IMR-90 (cell line): ENCODE results near the gene CEP97. TPM values are rescaled to one million over a fixed set of nuclear protein-coding genes. Genes with fewer than 3 reads are reported as not detected.

ENCODE experiments used
- ATAC-seq: fragments of 200-7000 bp; cut with Tn5 transposase; 2 replicates; pipeline ENCODE4 v1.9.1; 2020; ENCODE audit warnings: low read depth, mild to moderate bottlenecking, moderate library complexity
- BruUV-seq: library from RNA; stranded (reverse); fragments of 400-500 nt; replicated peaks from 2 replicates; lab custom pipeline; 2021; lab: Mats Ljungman, UMichigan
- CTCF ChIA-PET: fragments of 300-600 bp; formaldehyde crosslinking; extraction: SDS; loops from one replicate; lab custom pipeline; 2021; ENCODE audit warnings: antibody characterized with exemption; lab: Yijun Ruan, JAX
- POLR2A ChIA-PET: fragments of 300-600 bp; sonication (Branson Sonifier 250); formaldehyde crosslinking; loops from one replicate; lab custom pipeline; 2022; ENCODE audit warnings: antibody characterized with exemption; ENCODE audit not compliant: unreplicated experiment; lab: Charles Lee
- DNase-seq: peaks from one replicate; pipeline ENCODE4 v3.0.0; 2013
- H2AFZ ChIP-seq: replicated peaks from 2 replicates; pipeline ENCODE3; 2013; ENCODE audit warnings: low read length, mild to moderate bottlenecking; ENCODE audit not compliant: poor library complexity
- H2AK5ac ChIP-seq: 2 replicates; pipeline ENCODE4 v1.6.1; 2013; ENCODE audit warnings: low read depth, low read length, inconsistent platforms
- H2AK9ac ChIP-seq: replicated peaks from 2 replicates; pipeline ENCODE3; 2013; ENCODE audit warnings: mild to moderate bottlenecking, low read depth, low read length, moderate library complexity; ENCODE audit not compliant: poor library complexity
- H2BK120ac ChIP-seq: 2 replicates; pipeline ENCODE4 v1.6.1; 2013; ENCODE audit warnings: low read depth, low read length, inconsistent platforms
- H2BK15ac ChIP-seq: 3 replicates; pipeline ENCODE4 v1.6.1; 2013; ENCODE audit warnings: low read depth, low read length, inconsistent platforms
- H2BK20ac ChIP-seq: 2 replicates; pipeline ENCODE4 v1.6.1; 2013; ENCODE audit warnings: low read depth, mild to moderate bottlenecking, inconsistent platforms, low read length, moderate library complexity
- H2BK5ac ChIP-seq: 2 replicates; pipeline ENCODE4 v1.6.1; 2013; ENCODE audit warnings: mild to moderate bottlenecking, low read depth, low read length, inconsistent platforms; ENCODE audit not compliant: poor library complexity, severe bottlenecking
- H3K14ac ChIP-seq: replicated peaks from 2 replicates; pipeline ENCODE4 v1.6.1; 2013; ENCODE audit warnings: low read depth, low read length, inconsistent platforms
- H3K18ac ChIP-seq: 2 replicates; pipeline ENCODE4 v1.6.1; 2013; ENCODE audit warnings: low read depth, low read length, control low read depth
- H3K23ac ChIP-seq: 2 replicates; pipeline ENCODE4 v1.6.1; 2013; ENCODE audit warnings: low read depth, low read length, inconsistent platforms
- H3K27ac ChIP-seq: 2 replicates; pipeline ENCODE4 v1.5.1; 2013; ENCODE audit warnings: mild to moderate bottlenecking, control low read depth, low read length; ENCODE audit not compliant: insufficient read depth
- H3K27me3 ChIP-seq: 2 replicates; pipeline ENCODE4 v1.6.1; 2013; ENCODE audit warnings: low read length; ENCODE audit not compliant: control insufficient read depth, insufficient read depth
- H3K36me3 ChIP-seq: 2 replicates; pipeline ENCODE4 v1.6.1; 2013; ENCODE audit warnings: low read length, mixed read lengths; ENCODE audit not compliant: control insufficient read depth, insufficient read depth
- H3K4ac ChIP-seq: 2 replicates; pipeline ENCODE4 v1.6.1; 2013; ENCODE audit warnings: low read depth, low read length, inconsistent platforms
- H3K4me1 ChIP-seq: 2 replicates; pipeline ENCODE4 v1.6.1; 2013; ENCODE audit warnings: low read length, mixed read lengths; ENCODE audit not compliant: control insufficient read depth, insufficient read depth
- H3K4me2 ChIP-seq: 2 replicates; pipeline ENCODE4 v1.6.1; 2013; ENCODE audit warnings: low read depth, mild to moderate bottlenecking, control low read depth, low read length, moderate library complexity
- H3K4me3 ChIP-seq: 2 replicates; pipeline ENCODE4 v1.5.1; 2013; ENCODE audit warnings: low read depth, mild to moderate bottlenecking, control low read depth, low read length, moderate library complexity; ENCODE audit not compliant: insufficient read depth
- H3K56ac ChIP-seq: 2 replicates; pipeline ENCODE4 v1.6.1; 2013; ENCODE audit warnings: low read length, inconsistent platforms; ENCODE audit not compliant: insufficient read depth; ENCODE audit errors: extremely low read depth
- H3K79me1 ChIP-seq, 2 experiments: 2 replicates each; pipeline ENCODE4 v1.6.1; 2013; ENCODE audit warnings: low read length in 2 of 2, inconsistent platforms in 1 of 2, low read depth in 1 of 2
- H3K9ac ChIP-seq: 2 replicates; pipeline ENCODE4 v1.6.1; 2013; ENCODE audit warnings: low read depth, low read length, control low read depth
- H3K9me1 ChIP-seq: 2 replicates; pipeline ENCODE4 v1.6.1; 2013; ENCODE audit warnings: low read length, inconsistent platforms; ENCODE audit not compliant: insufficient read depth
- H3K9me3 ChIP-seq: 2 replicates; pipeline ENCODE4 v1.6.1; 2013; ENCODE audit warnings: low read length; ENCODE audit not compliant: control insufficient read depth, insufficient read depth
- H4K20me1 ChIP-seq: 2 replicates; pipeline ENCODE4 v1.6.1; 2013; ENCODE audit warnings: low read length, inconsistent platforms; ENCODE audit not compliant: insufficient read depth
- H4K5ac ChIP-seq: 2 replicates; pipeline ENCODE4 v1.6.1; 2013; ENCODE audit warnings: mild to moderate bottlenecking, low read depth, low read length, control low read depth
- H4K8ac ChIP-seq, 2 experiments: 2 replicates each; pipeline ENCODE4 v1.6.1; 2013; ENCODE audit warnings: low read depth in 2 of 2, low read length in 2 of 2, control low read depth in 1 of 2, inconsistent platforms in 1 of 2
- H4K91ac ChIP-seq: 2 replicates; pipeline ENCODE4 v1.6.1; 2013; ENCODE audit warnings: low read depth, low read length, inconsistent platforms; ENCODE audit not compliant: insufficient read depth
- CEBPB ChIP-seq: IDR thresholded peaks from 2 replicates; pipeline ENCODE4 v1.6.1; 2012; ENCODE audit warnings: low read depth, low read length, improper control_type of control experiment
- CHD1 ChIP-seq: IDR thresholded peaks from 2 replicates; pipeline ENCODE4 v1.6.1; 2012; ENCODE audit warnings: low read depth, low read length, improper control_type of control experiment
- FOS ChIP-seq: fragments of 150-350 bp; IDR thresholded peaks from 2 replicates; pipeline ENCODE4 v1.6.1; 2016; ENCODE audit warnings: low read depth, low read length
- MXI1 ChIP-seq: IDR thresholded peaks from 2 replicates; pipeline ENCODE4 v1.6.1; 2012; ENCODE audit warnings: low read depth, mild to moderate bottlenecking, low read length, moderate library complexity, borderline replicate concordance
- NFE2L2 ChIP-seq: fragments of 150-350 bp; IDR thresholded peaks from 2 replicates; pipeline ENCODE4 v1.6.1; 2016; ENCODE audit warnings: low read depth, mild to moderate bottlenecking, low read length
- POLR2A ChIP-seq: IDR thresholded peaks from 2 replicates; pipeline ENCODE4 v1.6.1; 2012; ENCODE audit warnings: mild to moderate bottlenecking, low read depth, low read length
- RAD21 ChIP-seq: IDR thresholded peaks from 2 replicates; pipeline ENCODE4 v1.6.1; 2012; ENCODE audit warnings: low read length, improper control_type of control experiment
- RCOR1 ChIP-seq: IDR thresholded peaks from 2 replicates; pipeline ENCODE4 v1.6.1; 2012; ENCODE audit warnings: mild to moderate bottlenecking, low read length, improper control_type of control experiment; ENCODE audit not compliant: insufficient replicate concordance
- RFX5 ChIP-seq: IDR thresholded peaks from 2 replicates; pipeline ENCODE4 v1.8.0; 2012; ENCODE audit warnings: low read depth, mild to moderate bottlenecking, low read length, moderate library complexity
- SMC3 ChIP-seq: fragments of 150-350 bp; IDR thresholded peaks from 2 replicates; pipeline ENCODE4 v1.6.1; 2016; ENCODE audit warnings: low read depth, mild to moderate bottlenecking, antibody characterized with exemption, low read length, moderate library complexity
- dilution Hi-C: fragments of 300-500 bp; cut with HindIII; formaldehyde crosslinking; loops from one replicate; pipeline ENCODE4 v1.14.3; 2018; ENCODE audit warnings: low sequenced_read_pairs; ENCODE audit not compliant: unreplicated experiment
- in situ Hi-C: fragments of 300-500 bp; cut with MboI; formaldehyde crosslinking; loops from 3 replicates; pipeline ENCODE4 v1.14.3; 2019; ENCODE audit warnings: low sequenced_read_pairs, inconsistent platforms, mixed read lengths
- intact Hi-C: fragments of 100-400 bp; cut with micrococcal nuclease; formaldehyde crosslinking; loops from 2 replicates; pipeline ENCODE4 v1.10.0; 2022
- polyA plus RNA-seq, 3 experiments: library from polyadenylated mRNA; depleted of rRNA; stranded (reverse); fragments of >200 nt; gene quantifications; 2 replicates each; pipeline ENCODE4 v1.2.3, GENCODE V29; 2012; ENCODE audit warnings: low replicate concordance in 1 of 3
- total RNA-seq: library from RNA; depleted of rRNA; stranded (reverse); fragments of >200 nt; gene quantifications from 2 replicates; pipeline ENCODE4 v1.2.3, GENCODE V29; 2012
- TF ChIP-seq, protein P1 (sequence below): fragments of 150-350 bp; IDR thresholded peaks from 2 replicates; pipeline ENCODE4 v1.6.1; 2016; ENCODE audit warnings: low read depth, mild to moderate bottlenecking, low read length, moderate library complexity, borderline replicate concordance

The CEP97 gene
- total and polyA plus RNA-seq, 2 of the 4 experiments (the other 2 are of a cell fraction), result 2.0 to 21.9 TPM

DNA sequence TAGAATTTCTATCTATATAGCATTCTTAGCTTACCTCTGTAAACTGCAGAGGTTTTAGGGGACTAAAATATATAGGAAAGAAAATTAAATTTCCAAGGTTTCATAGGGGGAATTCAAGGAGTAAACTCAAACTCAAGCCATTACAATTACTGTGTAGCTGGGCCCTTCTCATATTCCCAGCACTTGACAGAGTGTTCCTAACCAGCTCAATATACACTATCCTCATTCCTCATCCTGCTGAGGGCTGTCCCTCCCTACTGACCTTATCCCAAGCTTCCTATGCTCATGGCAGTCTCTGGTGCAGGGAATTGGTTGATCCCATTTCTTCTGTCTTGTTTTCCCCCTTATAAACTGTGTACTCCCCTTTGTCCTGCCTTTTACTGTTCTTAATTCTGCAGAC is 88.5 kb downstream of the CEP97 start:
- CTCF ChIA-PET, result interaction anchor here (0.6 to 2.8 kb wide), 4 partner anchors 10 to 416 kb away, joined by 3 to 15 read pairs (median 8); no protein-coding TSS in a partner anchor
- no peaks in the 10 kb centered on the region for H4K20me1 ChIP-seq
- no peak overlapping the region for H2AK9ac ChIP-seq
- TF ChIP-seq RFX5 (no peak), RCOR1 (no peak), RAD21 (no peak), NFE2L2 (no peak), SMC3 (no peak), MXI1 (no peak), FOS (no peak), CEBPB (no peak), POLR2A (no peak), CHD1 (no peak)
- TF ChIP-seq, protein P1, sequence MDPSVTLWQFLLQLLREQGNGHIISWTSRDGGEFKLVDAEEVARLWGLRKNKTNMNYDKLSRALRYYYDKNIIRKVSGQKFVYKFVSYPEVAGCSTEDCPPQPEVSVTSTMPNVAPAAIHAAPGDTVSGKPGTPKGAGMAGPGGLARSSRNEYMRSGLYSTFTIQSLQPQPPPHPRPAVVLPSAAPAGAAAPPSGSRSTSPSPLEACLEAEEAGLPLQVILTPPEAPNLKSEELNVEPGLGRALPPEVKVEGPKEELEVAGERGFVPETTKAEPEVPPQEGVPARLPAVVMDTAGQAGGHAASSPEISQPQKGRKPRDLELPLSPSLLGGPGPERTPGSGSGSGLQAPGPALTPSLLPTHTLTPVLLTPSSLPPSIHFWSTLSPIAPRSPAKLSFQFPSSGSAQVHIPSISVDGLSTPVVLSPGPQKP, result no peak
- no peak overlapping the region for H2BK120ac ChIP-seq
- peaks cover 2% of the 10 kb centered on the region; the same call in 1 of the 2 replicates for H3K4me1 ChIP-seq
- H3K36me3 ChIP-seq, result peaks cover 5% of the 10 kb centered on the region
- no peak overlapping the region for H3K4me3 ChIP-seq
- DNase-seq, result no peak
- H4K5ac ChIP-seq, result no peak overlapping the region
- intact Hi-C loops, result loop anchor here (1.0 to 5.0 kb wide), 3 partner anchors 39 to 720 kb away; no protein-coding TSS in a partner anchor
- BruUV-seq, result no TSS peak
- no peak overlapping the region for H3K18ac ChIP-seq
- H3K27ac ChIP-seq, result no peak overlapping the region
- H4K91ac ChIP-seq, result no peak overlapping the region
- H2AFZ ChIP-seq, result no peak overlapping the region
- dilution Hi-C loops, result no loop called here
- 0 out of 2 replicates have a peak overlapping the region, but pooled peaks have one; percentile 2 for H2AK5ac ChIP-seq
- H3K4ac ChIP-seq, result no peak overlapping the region
- ATAC-seq, result no peak
- no peak overlapping the region for H3K56ac ChIP-seq
- H2BK20ac ChIP-seq, result no peak overlapping the region
- POLR2A ChIA-PET, result no interaction called here
- no peak overlapping the region for H3K4me2 ChIP-seq
- no peak overlapping the region for H2BK5ac ChIP-seq
- no peak overlapping the region for H3K14ac ChIP-seq
- H3K9ac ChIP-seq, result no peak overlapping the region
- no peak overlapping the region for H3K23ac ChIP-seq
- H2BK15ac ChIP-seq, result no peak overlapping the region
- no peaks in the 10 kb centered on the region for H3K27me3 ChIP-seq
- H3K9me1 ChIP-seq, result no peaks in the 10 kb centered on the region
- no peaks in the 10 kb centered on the region for H3K9me3 ChIP-seq
- no peak overlapping the region for H4K8ac ChIP-seq
- in situ Hi-C loops, result loop anchor here (5.0 kb wide), 1 partner anchor 414 kb away; no protein-coding TSS in a partner anchor
- H3K79me1 ChIP-seq, result peaks cover 7 to 12% of the 10 kb centered on the region in 2 experiments; a peak in 3 of 4 replicates
